CD4-positive, alpha-beta T cell (primary cell): ENCODE data around the gene DYRK1A. TPM values are rescaled to one million over a fixed set of nuclear protein-coding genes. Genes with fewer than 3 reads are reported as not detected.
"Not testable (repeated sequence)": the region's sequence is repeated elsewhere in the genome, so short reads cannot be mapped to it uniquely, and the experiment has no call there.

Experiments used
- ATAC-seq: fragments of 200-7000 bp; cut with Tn5 transposase; one replicate; pipeline ENCODE4 v1.10.0; 2022; ENCODE audit warnings: mild to moderate bottlenecking; ENCODE audit not compliant: poor library complexity
- CTCF ChIA-PET: fragments of 350-600 bp; sonication (Branson Sonifier 250); formaldehyde crosslinking; loops from one replicate; lab custom pipeline; 2021; ENCODE audit warnings: antibody characterized with exemption, inconsistent platforms; lab: Charles Lee
- POLR2A ChIA-PET: fragments of 350-600 bp; sonication (Branson Sonifier 250); formaldehyde crosslinking; loops from one replicate; lab custom pipeline; 2021; ENCODE audit warnings: antibody characterized with exemption, inconsistent platforms; lab: Charles Lee
- DNase-seq, 14 experiments: peaks; one replicate each; pipeline ENCODE4 v3.0.0-alpha.2; 2013 to 2020; ENCODE audit warnings: mixed read lengths in 2 of 14
- H3K27ac ChIP-seq, 2 donors: one replicate each; pipeline versions ENCODE4 v1.5.1 to v1.7.0; 2013; ENCODE audit warnings: low read length in 2 of 2, low read depth in 1 of 2, mild to moderate bottlenecking in 1 of 2
- H3K27me3 ChIP-seq, 2 experiments: 1 replicate in 1 of 2; 2 replicates in 1 of 2; pipeline versions ENCODE4 v1.6.1 to v1.7.0; 2013; ENCODE audit warnings: low read length in 2 of 2, control low read depth in 1 of 2, mild to moderate bottlenecking in 1 of 2, moderate library complexity in 1 of 2; ENCODE audit not compliant: insufficient read depth in 2 of 2, control insufficient read depth in 1 of 2
- H3K36me3 ChIP-seq: one replicate; pipeline ENCODE4 v1.6.1; 2013; ENCODE audit warnings: low read length, control low read depth; ENCODE audit not compliant: insufficient read depth
- H3K4me1 ChIP-seq: one replicate; pipeline ENCODE4 v1.6.1; 2013; ENCODE audit warnings: low read length, control low read depth; ENCODE audit not compliant: insufficient read depth
- H3K4me3 ChIP-seq: one replicate; pipeline ENCODE4 v1.5.1; 2013; ENCODE audit warnings: mild to moderate bottlenecking, low read length, moderate library complexity
- H3K9me3 ChIP-seq, 2 experiments: 1 replicate in 1 of 2; 2 replicates in 1 of 2; pipeline versions ENCODE4 v1.6.1 to v1.7.0; 2013; ENCODE audit warnings: low read length in 2 of 2, mild to moderate bottlenecking in 2 of 2, control low read depth in 1 of 2, moderate library complexity in 1 of 2; ENCODE audit not compliant: control insufficient read depth in 1 of 2, insufficient read depth in 1 of 2
- H3K27ac Mint-ChIP-seq: one replicate; pipeline ENCODE4 v1.8.0; 2020; ENCODE audit warnings: mixed read lengths
- H3K27me3 Mint-ChIP-seq: one replicate; pipeline ENCODE4 v1.8.0; 2021; ENCODE audit warnings: mixed read lengths
- H3K36me3 Mint-ChIP-seq: one replicate; pipeline ENCODE4 v1.8.0; 2021; ENCODE audit warnings: low read depth, mixed read lengths
- H3K4me1 Mint-ChIP-seq: one replicate; pipeline ENCODE4 v1.8.0; 2021; ENCODE audit warnings: low read depth, mixed read lengths
- H3K4me3 Mint-ChIP-seq: one replicate; pipeline ENCODE4 v1.8.0; 2020; ENCODE audit warnings: mild to moderate bottlenecking, mixed read lengths
- H3K9me3 Mint-ChIP-seq: one replicate; pipeline ENCODE4 v1.8.0; 2020; ENCODE audit warnings: mixed read lengths
- intact Hi-C, 2 experiments: fragments of 100-400 bp; cut with DNase I in 1 of 2; cut with micrococcal nuclease in 1 of 2; formaldehyde crosslinking; loops; one replicate each; pipeline versions ENCODE4 v1.15.1 to v1.9.0; 2023 to 2025; cut with DNase I, micrococcal nuclease
- total RNA-seq, 174 experiments: library from RNA in 2 of 174; stranded (reverse) in 2 of 174; gene quantifications; one replicate each; pipeline ENCODE4 v1.2.3 and lab custom pipeline; 2021 to 2026
- TF ChIP-seq, protein P1 (sequence below): fragments of 200-600 bp; IDR thresholded peaks from one replicate; pipeline ENCODE4 v1.8.0; 2022; ENCODE audit warnings: antibody characterized with exemption, mild to moderate bottlenecking

Gene DYRK1A
- total RNA-seq, 2 experiments from 2014 or later: 135 to 145 TPM

DNA sequence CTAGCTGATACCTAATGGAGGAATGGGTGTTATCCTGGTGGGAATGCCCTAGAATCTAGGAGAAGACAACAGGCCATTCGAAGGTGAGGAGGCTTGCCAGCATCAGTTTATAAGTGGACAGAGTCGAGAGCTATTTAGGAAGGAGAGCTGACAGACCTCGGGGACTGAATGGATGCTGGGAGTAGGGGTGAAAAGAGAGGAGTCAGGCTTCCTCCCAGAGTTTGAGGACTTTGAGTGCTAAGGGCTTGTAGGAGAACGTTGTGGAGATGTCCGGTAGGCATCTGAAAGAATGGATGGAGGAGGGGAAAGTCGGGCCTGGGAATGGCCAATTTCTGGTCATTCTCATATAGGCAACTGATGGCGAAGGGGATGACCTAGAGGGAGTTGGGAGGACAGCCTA lies 155.1 kb downstream of the DYRK1A start:
- POLR2A ChIA-PET: no interaction called here
- intact Hi-C loops: no loop called here
- no peak for ATAC-seq
- no peak overlapping the region for H3K4me3 ChIP-seq
- no peak overlapping the region for H3K27ac Mint-ChIP-seq
- no peaks in the 10 kb centered on the region for H3K27me3 ChIP-seq
- H3K4me1 Mint-ChIP-seq: no peaks in the 10 kb centered on the region
- H3K9me3 ChIP-seq: no peaks in the 10 kb centered on the region
- no peak overlapping the region for H3K27ac ChIP-seq
- no peaks in the 10 kb centered on the region for H3K9me3 Mint-ChIP-seq
- no peak for DNase-seq
- no peaks in the 10 kb centered on the region for H3K4me1 ChIP-seq
- H3K36me3 ChIP-seq: no peaks in the 10 kb centered on the region
- TF ChIP-seq, protein P1, sequence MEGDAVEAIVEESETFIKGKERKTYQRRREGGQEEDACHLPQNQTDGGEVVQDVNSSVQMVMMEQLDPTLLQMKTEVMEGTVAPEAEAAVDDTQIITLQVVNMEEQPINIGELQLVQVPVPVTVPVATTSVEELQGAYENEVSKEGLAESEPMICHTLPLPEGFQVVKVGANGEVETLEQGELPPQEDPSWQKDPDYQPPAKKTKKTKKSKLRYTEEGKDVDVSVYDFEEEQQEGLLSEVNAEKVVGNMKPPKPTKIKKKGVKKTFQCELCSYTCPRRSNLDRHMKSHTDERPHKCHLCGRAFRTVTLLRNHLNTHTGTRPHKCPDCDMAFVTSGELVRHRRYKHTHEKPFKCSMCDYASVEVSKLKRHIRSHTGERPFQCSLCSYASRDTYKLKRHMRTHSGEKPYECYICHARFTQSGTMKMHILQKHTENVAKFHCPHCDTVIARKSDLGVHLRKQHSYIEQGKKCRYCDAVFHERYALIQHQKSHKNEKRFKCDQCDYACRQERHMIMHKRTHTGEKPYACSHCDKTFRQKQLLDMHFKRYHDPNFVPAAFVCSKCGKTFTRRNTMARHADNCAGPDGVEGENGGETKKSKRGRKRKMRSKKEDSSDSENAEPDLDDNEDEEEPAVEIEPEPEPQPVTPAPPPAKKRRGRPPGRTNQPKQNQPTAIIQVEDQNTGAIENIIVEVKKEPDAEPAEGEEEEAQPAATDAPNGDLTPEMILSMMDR: no peak
- peaks cover 13% of the 10 kb centered on the region for H3K36me3 Mint-ChIP-seq
- CTCF ChIA-PET: no interaction called here
- no peak overlapping the region for H3K4me3 Mint-ChIP-seq
- H3K27me3 Mint-ChIP-seq: no peaks in the 10 kb centered on the region

DNA sequence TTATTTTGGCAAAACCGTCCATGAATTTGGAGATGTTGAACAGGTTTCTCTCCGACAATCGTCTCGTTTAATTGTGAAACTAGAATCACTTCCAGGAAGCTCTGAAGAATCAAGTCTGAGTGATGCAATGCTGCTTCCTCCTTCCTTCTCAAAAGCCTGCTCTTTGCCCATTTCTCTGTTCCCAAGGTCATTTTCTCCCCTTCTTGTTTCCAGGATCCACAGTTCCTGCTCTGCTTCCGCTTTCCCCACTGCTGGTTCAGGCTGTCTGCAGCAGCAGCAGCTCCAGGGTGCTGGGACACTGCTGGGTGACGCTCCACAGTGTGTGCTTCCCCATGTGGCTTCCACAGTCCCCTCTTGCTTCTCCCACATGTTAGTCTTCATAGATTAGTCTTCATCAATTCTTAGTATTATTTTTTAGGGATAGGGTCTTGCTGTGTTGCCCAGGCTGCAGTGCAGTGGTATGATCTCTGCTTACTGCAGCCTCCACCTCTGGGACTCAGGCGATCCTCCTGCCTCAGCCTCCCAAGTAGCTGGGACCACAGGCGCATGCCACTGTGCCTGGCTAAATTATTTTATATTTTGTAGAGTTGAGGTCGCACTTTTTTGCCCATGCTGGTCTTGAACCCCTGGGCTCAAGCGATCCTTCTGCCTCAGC lies 156.2 kb downstream of the DYRK1A start:
- H3K4me1 ChIP-seq: no peaks in the 10 kb centered on the region
- H3K27me3 ChIP-seq: no peaks in the 10 kb centered on the region
- H3K4me3 Mint-ChIP-seq: no peak overlapping the region
- POLR2A ChIA-PET: no interaction called here
- ATAC-seq (no peak), DNase-seq (no peak)
- peaks cover 4% of the 10 kb centered on the region for H3K36me3 Mint-ChIP-seq
- no peaks in the 10 kb centered on the region for H3K9me3 ChIP-seq
- no peaks in the 10 kb centered on the region for H3K27me3 Mint-ChIP-seq
- TF ChIP-seq, protein P1: no peak
- H3K4me3 ChIP-seq: no peak overlapping the region
- no peak overlapping the region for H3K27ac ChIP-seq
- no peaks in the 10 kb centered on the region for H3K4me1 Mint-ChIP-seq
- no peaks in the 10 kb centered on the region for H3K9me3 Mint-ChIP-seq
- CTCF ChIA-PET: no interaction called here
- H3K36me3 ChIP-seq: no peaks in the 10 kb centered on the region
- intact Hi-C loops: no loop called here
- H3K27ac Mint-ChIP-seq: no peak overlapping the region

DNA sequence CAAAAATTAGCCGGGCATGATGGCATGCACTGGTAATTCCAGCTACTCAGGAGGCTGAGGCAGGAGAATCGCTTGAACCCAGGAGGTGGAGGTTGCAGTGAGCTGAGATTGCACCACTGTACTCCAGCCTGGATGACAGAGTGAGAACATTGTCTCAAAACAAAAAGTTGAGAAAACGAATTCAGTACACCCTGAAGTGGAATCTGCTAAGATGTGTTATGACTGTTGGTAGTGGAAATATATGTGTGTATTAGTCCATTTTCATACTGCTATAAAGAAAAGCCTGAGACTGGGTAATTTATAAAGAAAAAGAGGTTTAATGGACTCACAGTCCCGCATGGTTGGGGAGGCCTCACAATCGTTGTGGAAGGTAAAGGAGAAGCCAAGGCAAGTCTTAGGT lies 158.4 kb downstream of the DYRK1A start:
- intact Hi-C loops, H3K27me3 Mint-ChIP-seq, H3K27ac Mint-ChIP-seq, CTCF ChIA-PET, H3K4me1 ChIP-seq, H3K4me3 Mint-ChIP-seq, H3K36me3 ChIP-seq, H3K4me1 Mint-ChIP-seq, POLR2A ChIA-PET, H3K27ac ChIP-seq, DNase-seq, H3K36me3 Mint-ChIP-seq, ATAC-seq, H3K9me3 ChIP-seq, H3K9me3 Mint-ChIP-seq, H3K4me3 ChIP-seq, H3K27me3 ChIP-seq: not testable (repeated sequence)

DNA sequence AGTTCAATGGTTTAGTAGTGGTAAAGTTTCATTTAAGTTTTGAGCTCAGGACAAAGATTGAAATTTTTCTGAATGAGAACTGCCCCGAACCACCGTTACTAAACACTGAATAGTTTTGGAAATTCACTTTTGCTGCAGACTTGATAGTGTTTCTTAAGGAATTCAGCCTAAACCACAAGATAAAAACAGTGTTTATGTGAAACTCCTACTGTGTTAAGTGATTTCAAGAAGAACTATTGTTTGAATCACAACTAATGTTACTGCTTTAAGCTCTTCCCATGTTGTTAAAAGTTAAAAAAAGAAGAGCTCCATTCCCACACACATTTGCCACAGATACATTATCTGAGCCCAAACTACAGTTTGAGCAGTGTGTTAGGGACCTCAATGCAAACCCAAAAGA lies 159.2 kb downstream of the DYRK1A start:
- peaks cover 3 to 7% of the 10 kb centered on the region in 2 experiments for H3K27me3 ChIP-seq
- peaks cover 9% of the 10 kb centered on the region for H3K27me3 Mint-ChIP-seq

More for the DNA sequence above, 159.2 kb downstream of the DYRK1A start:
- H3K4me3 Mint-ChIP-seq: no peak overlapping the region
- ChIA-PET CTCF (interaction anchor here (0.7 kb wide), 1 partner anchor 1157 kb away, joined by 3 read pairs; no protein-coding TSS in a partner anchor), POLR2A (no interaction called here)
- no peak overlapping the region for H3K4me3 ChIP-seq
- DNase-seq (no peak), ATAC-seq (no peak)
- H3K36me3 Mint-ChIP-seq: no peaks in the 10 kb centered on the region
- H3K27ac Mint-ChIP-seq: no peak overlapping the region
- H3K9me3 Mint-ChIP-seq: no peaks in the 10 kb centered on the region
- no peaks in the 10 kb centered on the region for H3K4me1 Mint-ChIP-seq
- no peak overlapping the region for H3K27ac ChIP-seq
- intact Hi-C loops: no loop called here
- peaks cover 0 to 4% of the 10 kb centered on the region in 2 experiments for H3K9me3 ChIP-seq
- no peaks in the 10 kb centered on the region for H3K4me1 ChIP-seq
- TF ChIP-seq, protein P1: no peak
- H3K36me3 ChIP-seq: no peaks in the 10 kb centered on the region
